Measurements from ENCODE around the gene RAB8A.

Gene RAB8A

DNA sequence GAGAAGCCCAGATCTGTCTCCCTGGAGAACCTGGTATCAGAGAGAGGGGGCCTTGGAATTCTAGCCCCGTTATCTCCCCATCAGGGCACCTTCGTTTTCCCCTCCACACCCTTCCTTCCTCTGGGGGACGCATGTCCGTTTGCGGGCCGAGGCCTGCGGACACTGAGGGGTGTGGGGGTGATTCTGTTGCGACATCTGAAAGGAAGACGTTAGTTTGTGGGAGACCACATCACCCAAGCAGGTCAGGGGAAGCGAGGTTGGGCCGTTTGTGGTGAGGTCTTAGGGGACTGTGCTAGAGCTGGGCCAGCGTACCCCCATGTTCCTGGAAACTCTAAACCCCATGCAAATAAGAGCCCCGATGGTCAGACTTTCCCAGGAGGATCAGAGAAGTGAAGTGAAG lies 28.1 kb downstream of the RAB8A start:
- peak in 1 of 2 donors; percentile 7 for DNase-seq (ENCODE audit: low read depth in 2 of 2, low spot score in 1 of 2)

DNA sequence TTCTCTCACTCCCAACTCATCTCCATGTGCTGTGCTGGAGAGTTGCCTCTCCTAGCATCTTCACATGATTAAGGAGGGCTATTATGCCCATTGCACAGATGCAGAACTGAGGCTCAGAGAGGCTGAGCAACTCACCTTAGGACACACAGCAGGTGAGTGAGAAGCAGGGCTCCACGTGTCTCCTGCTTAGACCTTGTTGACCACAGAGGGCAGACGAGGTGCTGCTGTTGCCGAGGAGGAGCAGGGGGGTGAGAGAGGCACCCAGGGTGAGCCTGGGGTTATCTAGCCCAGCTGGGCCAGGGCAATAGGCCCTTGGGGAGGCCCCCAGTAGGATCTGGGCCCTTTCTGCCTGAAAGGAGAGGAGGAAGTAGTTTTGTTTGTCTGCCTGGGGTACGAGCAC lies 29.4 kb downstream of the RAB8A start:
- no peak for DNase-seq (ENCODE audit: low read depth in 2 of 2, low spot score in 1 of 2)

DNA sequence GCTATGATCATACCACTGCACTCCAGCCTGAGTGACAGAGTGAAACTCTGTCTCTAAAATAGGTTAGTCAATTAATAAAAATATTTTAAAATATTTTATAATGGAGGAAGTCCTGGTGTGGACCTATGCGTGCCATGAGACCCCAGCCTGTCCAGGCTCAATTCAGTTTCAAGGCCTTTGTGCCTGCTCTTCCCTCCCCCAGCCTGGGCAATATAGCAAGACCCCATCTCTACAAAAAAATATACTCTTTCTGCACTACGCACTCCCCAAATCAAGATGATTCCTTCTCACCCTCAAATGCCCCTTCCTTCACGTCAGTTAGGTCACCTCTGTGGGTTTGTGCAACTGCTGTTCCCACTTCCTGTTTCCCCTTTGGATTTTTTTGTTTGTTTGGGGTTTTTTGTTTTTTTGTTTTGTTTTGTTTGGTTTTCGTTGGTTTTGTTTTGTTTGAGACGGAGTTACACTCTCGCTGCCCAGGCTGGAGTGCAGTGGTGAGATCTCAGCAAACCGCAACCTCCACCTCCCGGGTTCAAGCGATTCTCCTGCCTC lies 30.4 kb downstream of the RAB8A start:
- DNase-seq (ENCODE audit: low read depth in 2 of 2, low spot score in 1 of 2) = no peak

DNA sequence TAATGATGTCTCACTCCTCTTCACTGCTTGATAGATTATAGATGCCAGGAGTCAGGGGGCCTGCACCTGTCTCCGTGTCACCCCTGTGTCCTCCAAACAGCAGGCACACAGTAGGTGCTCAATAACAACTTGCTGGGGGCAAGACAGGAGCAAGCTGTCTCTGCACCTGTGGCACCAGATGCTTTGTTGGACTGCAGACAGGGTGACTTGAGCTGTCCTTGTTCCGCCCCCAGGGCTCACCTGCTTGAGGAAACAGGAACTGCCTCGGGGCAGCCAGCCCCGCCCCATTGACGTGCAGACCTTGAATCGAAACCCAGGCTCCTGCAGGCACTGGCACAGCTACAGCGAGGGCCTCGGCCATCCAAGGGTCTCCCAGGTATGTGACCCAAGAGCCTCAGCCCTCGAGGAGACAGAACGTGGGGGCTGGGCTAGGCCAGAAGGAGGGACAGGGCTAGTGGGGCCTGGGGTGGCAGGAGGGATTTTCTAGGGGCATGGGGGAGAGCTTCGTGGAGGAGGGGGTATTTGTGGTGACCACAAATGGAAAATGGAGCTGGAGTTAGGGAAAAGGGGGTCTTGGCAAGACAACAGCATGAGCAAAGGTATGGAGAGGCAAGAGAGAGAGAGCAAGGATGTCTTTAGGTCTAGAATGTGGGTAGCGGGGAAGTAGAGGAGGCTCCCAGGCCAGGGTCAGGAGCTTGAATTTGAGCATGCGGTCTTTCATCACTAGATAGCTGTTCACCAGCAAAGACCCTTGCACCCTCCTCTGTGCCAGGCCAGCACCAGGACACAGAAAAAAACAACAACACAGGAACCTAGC lies 31.9 kb downstream of the RAB8A start, which contains the start of gene HSH2D:
TSS of gene HSH2D (plus strand) at position 287 of the 817 bp plus-strand sequence. CDS start 5,066 bp downstream, outside the sequence.
- DNase-seq (ENCODE audit: low read depth in 2 of 2, low spot score in 1 of 2) = peak; percentile 40 to 63

DNA sequence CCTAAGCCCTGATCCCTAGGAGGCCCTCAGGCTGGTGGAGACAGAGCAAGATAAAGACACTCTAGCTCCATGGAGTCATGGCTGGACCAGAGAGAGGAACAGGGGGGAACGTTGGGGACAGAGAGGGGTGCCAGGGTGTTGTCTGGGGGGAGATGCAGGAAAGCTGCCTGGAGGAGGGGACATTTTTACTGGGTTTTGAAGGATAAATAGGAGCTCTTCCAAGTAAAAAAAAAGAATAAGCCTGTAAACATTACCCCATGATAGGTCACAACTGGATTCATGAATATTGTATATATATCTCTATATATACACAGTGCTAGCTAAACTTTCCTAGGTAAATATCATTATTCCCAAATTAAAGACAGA lies 32.5 kb downstream of the RAB8A start:
- DNase-seq (ENCODE audit: low read depth in 2 of 2, low spot score in 1 of 2) = no peak

DNA sequence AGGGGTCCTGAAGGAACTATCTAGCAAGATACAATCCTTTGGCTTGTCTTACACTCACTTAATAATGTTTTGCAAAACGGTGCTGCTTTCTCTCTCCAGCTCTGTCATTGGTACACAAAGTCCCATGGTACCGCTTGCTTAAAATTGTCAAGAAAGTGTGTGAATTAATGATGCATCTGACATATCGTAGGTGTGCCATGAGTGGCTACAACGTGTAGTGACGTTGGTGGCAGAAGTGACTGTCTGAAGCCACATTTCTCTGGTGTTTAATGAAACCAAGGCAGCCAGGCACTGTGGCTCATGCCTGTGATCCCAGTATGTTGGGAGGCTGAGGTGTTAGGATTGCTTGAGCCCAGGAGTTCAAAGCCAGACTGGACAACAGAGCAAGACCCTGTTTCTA lies 34.4 kb downstream of the RAB8A start:
- no peak for DNase-seq (ENCODE audit: low read depth in 2 of 2, low spot score in 1 of 2)

DNA sequence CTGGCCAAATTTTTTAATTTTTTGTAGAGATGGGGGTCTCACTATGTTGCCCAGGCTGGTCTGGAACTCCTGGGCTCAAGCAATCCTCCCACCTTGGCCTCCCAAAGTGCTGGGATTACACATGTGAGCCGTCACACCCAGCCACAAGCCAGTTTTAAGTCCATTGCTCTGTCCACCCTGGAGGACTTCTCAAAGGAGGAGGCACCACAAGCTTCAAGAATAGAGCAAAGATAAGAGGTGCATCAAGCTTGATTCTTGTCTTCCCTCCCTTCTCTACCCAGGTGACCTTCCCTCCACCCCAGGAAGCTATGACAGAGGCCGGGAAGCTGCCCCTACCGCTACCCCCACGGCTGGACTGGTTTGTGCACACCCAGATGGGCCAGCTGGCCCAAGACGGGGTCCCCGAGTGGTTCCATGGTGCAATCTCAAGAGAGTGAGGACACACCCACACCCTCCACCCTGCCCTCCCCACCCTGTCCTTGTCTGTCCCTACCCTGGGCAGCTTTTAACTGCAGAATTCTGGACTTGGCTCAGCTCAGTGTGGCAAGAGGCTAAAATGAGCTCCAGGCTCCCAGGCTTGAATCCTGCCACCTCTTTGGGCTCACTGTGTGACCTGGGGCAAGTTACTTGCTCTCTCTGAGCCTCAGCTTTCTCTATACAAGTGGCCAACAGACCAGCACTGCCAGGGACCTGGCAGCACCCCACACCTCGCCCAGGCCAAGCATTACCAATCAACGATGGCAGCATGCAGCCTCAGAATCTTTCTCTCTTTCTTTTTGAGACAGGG lies 36.9 kb downstream of the RAB8A start:
- DNase-seq (ENCODE audit: low read depth in 2 of 2, low spot score in 1 of 2) = no peak

DNA sequence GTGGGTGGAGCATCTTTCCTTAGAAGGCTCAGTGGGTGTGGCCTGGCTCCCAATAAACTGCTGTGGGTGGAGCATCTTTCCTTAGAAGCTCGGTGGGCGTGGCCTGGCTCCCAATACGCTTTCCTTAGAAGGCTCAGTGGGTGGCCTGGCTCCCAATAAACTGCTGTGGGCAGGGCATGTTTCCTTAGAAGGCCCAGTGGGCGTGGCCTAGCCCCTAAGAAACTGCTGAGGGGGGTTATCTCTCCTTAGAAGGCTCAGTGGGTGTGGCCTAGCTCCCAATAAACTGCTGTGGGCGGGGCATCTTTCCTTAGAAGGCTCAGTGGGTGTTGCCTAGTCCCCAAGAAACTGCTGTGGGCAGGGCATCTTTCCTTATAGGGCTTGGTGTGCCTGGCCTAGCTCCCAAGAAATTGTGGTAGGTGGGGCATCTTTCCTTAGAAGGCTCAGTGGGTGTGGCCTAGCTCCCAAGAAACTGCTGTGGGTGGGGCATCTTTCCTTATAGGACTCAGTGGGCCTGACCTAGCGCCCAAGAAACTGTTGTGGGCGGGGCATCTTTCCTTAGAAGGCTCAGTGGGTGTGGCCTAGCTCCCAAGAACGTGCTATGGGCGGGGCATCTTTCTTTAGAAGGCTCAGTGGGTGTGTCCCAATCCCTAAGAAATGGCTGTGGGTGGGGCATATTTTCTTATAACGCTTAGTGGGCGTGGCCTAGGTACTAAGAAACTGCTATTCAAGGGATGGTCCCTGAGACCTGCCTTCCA lies 42.1 kb downstream of the RAB8A start:
- DNase-seq (ENCODE audit: low read depth in 2 of 2, low spot score in 1 of 2) = no peak

DNA sequence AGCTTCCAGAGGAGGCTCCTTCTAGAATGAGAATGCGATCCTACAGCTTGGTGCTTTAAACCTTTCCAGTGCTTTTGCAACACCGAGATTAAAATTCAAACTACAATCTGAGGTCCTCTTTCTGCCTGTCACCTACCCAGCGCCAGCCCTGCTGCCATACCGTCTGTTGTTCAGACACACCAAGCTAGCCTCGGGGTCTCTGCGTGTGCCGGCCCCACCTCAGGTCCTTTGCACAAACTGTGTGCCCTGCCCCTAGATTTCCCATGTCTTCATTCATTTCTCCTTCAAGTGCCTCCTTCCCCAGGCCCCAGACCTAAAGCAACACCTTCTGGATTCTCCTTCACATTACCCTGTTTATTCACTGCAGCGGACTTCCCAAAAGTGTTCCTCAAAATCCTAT lies 42.9 kb downstream of the RAB8A start:
- no peak for DNase-seq (ENCODE audit: low read depth in 2 of 2, low spot score in 1 of 2)

DNA sequence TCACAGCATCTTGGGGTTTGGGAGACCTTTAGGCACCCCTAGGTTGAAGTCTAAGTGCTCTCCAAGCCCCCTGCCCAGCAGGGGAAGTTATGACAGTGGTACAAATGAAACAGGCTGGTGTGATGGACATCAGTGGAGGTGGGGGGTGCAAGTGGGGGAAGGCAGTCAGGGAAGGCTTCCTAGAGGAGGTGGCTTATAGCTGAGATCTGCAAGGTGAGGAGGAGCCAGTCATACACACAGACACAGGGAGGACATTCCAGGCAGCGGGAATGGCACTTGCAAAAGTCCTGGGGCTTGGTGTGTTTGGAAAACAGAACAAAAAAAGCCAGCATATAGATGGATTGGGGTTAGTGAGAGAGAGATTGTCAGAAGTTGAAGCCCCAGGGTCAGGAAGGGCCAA lies 43.4 kb downstream of the RAB8A start:
- no peak for DNase-seq (ENCODE audit: low read depth in 2 of 2, low spot score in 1 of 2)

DNA sequence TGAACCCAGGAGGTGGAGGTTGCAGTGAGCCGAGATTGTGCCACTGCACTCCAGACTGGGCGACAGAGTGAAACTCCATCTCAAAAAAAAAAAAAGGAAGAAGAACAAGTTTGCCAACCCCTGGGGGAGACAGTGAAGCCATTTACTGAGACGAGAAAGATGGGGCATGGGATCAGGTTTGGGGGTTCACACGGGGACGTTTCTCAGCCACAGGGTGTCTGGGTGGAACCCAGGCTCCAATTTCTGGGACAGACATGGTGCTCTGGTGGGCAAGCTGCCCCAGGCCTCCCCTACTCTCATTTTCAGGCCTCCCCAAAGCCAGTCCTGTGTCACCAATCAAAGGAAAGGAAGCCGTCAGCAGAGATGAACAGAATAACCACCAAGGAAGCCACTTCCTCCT lies 45.2 kb downstream of the RAB8A start:
- DNase-seq (ENCODE audit: low read depth in 2 of 2, low spot score in 1 of 2) = no peak

DNA sequence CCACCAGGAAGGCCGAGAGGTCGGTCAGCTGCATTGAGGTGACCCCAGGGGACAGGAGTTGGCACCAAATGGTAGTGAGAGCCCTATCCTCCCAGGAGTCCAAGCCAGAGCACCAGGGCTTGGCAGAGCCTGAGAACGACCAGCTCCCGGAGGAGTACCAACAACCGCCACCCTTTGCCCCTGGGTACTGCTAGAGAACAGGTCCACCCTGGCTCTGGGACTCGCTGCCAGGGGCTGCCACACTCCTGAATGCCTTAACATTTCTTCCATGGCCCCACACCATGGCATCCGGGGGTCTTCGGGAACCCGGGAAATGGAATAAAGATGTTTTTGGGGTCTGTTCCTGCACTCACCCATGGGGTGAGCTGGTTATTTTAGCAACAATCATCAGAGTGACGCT lies 45.9 kb downstream of the RAB8A start:
- DNase-seq (ENCODE audit: low read depth in 2 of 2, low spot score in 1 of 2) = no peak

DNA sequence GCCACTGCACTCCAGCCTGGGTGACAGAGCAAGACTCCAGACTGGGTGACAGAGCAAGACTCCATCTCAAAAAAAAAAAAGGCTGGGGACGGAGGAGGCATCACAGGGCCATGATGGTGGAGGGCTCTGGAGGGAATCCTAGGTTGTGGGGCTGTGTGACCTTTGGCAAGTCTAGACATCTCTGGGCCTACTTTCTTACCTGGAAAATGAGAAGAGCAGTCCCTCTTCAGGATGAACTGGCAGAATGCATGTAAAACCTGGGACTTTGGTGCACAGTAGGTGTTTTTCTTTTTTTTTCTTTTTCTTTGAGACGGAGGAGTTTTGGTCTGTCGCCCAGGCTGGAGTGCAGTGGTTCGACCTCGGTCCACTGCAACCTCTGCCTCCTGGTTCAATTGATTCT lies 48.0 kb downstream of the RAB8A start:
- no peak for DNase-seq (ENCODE audit: low read depth in 2 of 2, low spot score in 1 of 2)

DNA sequence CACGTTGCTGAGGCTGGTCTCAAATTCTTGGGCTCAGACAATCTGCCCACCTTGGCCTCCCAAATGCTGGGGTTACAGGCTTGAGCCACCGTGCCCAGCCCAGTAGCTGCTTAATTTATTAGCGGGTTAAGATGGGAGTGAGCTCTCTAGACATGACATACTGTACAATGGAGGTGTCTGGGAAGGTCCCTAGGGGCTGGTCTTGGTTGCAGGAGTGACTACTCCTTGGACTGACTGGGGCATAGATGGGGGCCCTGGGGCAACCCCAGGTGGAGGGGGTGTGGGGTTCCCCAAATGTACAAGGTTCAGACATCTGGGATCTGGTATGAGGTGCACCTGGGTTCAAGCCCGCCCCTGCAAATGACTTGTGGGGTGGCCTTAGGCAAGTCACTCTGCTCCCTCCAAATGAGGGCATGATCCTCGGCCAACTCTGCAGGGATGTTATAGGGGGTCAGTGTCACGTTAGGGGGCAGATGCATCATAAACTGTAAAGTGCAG lies 48.8 kb downstream of the RAB8A start:
- DNase-seq (ENCODE audit: low read depth in 2 of 2, low spot score in 1 of 2) = no peak

DNA sequence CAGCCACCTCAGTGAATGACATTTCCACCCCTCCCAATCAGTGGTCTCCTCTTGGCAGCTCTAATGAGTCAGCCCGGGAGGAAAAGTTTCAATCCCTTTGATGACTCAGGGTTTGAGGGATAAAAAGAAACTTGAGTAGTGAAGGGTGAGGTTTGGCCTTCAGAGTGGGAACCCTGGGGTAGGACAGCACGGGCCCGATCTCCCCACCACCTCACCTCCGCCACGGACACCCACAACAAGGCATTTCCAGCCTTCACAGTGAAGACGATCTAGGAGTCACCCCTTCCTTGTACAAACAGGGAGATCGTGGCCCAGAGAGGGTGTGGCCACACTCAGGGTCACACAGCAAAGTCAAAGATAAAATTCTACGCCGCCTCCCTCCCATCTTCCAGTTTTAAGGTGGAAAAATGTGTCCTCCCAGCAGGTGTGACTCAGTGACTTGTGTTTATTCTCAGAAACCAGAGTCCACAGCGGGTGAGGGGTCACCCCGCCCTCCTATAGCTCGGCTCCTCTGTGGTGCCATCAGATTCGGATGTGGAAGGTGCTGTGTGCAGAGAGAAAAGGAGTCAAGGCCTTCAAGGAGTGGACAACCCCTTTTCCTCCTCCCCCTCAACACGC lies 49.4 kb downstream of the RAB8A start:
- no peak for DNase-seq (ENCODE audit: low read depth in 2 of 2, low spot score in 1 of 2)

DNA sequence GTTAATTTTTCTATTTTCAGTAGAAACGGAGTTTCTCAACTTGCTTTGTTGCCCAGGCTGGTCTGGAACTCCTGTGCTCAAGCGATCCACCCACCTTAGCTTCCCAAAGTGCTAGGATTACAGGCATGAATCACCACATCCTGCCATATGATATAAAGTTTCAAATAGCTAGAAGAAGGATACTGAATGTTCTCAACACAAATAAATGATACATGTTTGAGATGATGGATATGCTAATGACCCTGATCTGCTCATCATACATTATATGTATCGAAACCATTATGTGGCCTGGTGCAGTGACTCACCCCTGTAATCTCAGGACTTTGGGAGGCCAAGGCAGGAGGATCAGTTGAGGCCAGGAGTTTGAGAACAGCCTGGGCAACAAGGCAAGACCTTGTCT lies 50.2 kb downstream of the RAB8A start:
- no peak for DNase-seq (ENCODE audit: low read depth in 2 of 2, low spot score in 1 of 2)

DNA sequence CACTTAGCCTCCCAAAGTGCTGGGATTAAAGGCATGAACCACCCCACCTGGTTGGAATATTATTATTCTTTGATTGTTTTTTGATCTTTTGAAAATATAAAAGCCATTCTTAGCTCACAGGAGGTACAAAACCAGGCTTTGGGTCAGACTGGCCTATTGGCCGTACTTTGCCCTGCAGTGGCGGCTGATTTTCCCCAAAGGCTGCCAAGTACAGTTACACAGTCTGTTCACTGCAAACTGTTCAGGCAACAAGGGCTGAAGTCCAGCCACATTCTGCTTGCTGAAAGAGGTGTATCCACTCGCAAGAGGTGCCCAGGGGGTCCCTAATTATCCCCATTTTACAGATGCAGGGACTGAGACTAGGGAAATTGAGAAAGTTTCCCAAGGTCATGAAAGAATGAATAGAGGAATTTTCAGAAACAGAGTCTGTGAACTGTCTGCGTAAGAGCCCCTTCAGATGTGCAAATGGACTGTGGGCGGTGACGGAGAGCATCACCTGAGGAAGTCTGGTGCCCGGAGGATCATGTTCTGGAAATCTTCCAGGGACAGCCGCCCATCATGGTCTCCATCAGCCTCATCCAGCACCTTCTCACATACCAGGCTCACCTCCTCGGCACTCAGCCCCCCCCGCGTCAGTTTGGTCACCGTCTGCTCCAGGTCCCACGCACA lies 52.7 kb downstream of the RAB8A start:
- DNase-seq (ENCODE audit: low read depth in 2 of 2, low spot score in 1 of 2) = no peak

DNA sequence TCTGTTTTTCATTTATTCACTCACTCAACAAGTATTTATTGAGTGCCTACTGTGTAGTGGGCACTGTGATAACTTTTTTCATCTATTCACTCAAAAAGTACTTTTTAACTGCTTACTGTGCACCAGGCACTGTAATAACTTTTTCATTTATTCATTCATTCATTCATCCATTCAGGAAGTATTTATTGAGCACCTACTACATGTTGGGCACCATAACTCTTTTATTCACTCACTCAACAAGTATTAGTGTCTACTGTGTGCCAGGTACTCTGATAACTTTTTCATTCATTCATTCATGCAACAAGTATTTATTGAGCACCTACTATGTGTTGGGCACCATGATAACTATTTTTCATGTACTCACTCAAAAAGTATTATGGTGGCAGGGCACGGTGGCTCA lies 54.7 kb downstream of the RAB8A start:
- DNase-seq (ENCODE audit: low read depth in 2 of 2, low spot score in 1 of 2) = no peak

DNA sequence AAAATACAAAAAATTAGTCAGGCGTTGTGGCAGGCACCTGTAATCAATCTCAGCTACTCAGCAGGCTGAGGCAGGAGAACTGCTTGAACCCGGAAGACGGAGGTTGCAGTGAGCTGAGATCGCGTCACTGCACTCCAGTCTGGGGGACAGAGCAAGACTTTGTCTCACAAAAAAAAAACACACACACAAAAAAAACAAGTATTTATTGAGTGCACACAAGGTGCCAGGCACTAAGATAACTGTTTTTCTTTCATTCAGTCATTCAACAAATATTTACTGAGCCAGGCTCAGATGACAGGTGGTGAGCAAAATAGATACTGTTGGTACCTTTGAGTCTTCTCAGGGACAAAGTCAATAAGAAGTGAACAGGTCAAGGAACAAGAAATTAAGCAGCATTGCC lies 55.4 kb downstream of the RAB8A start:
- DNase-seq (ENCODE audit: low read depth in 2 of 2, low spot score in 1 of 2) = no peak

DNA sequence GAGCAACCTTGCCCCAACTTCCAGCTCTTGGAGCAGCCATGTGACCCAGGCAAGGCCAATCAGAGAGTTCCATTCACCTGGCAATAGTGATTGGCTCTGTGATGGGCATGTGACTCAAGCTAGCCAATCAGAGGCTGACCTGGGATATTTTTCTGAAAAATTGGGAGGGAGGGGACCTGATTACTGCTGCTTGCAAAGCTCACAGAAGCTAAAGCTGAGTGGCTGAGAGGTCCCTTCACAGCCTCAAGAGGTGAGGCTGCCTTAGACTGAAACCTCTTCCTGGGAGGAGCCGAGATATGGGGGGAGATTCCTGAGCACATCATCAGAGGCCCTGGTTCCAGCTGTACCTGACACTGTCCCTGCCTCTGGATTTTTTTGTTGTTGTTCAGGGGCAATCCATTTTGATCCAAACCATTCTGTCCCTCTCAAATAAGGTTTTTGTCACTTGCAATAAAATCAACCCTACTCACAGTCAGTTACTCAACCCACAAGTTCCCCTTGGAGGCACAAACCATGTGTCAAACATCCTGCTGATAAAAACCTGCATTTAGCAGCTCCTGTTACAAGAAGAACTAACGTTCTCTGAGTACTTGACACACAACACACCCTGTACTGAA lies 56.9 kb downstream of the RAB8A start:
- DNase-seq (ENCODE audit: low read depth in 2 of 2, low spot score in 1 of 2) = no peak
